HG02678 (cell line): ENCODE data around the gene IRS1.

ENCODE experiments used
- ATAC-seq: cut with Tn5 transposase; IDR thresholded peaks from one replicate; pipeline ENCODE4 v1.9.1; 2021; ENCODE audit warnings: mild to moderate bottlenecking, moderate library complexity; ENCODE audit not compliant: unreplicated experiment

The IRS1 gene

GRCh38 chr2:226728996-226729395 is 70.6 kb downstream of the IRS1 start:
- ATAC-seq: no peak

GRCh38 chr2:226727251-226727650 is 72.4 kb downstream of the IRS1 start:
- ATAC-seq: no peak

- ATAC-seq: no peak
These were observed 73.1 kb downstream of the IRS1 start for GRCh38 chr2:226726546-226726945.

- no peak for ATAC-seq
These were observed 74.3 kb downstream of the IRS1 start for GRCh38 chr2:226725126-226725860.

GRCh38 chr2:226721541-226721940 is 78.1 kb downstream of the IRS1 start:
- no peak for ATAC-seq

GRCh38 chr2:226720948-226721347 is 78.7 kb downstream of the IRS1 start:
- ATAC-seq: no peak

GRCh38 chr2:226717719-226718118 is 81.9 kb downstream of the IRS1 start:
- ATAC-seq: no peak

- ATAC-seq: peak; percentile 46
These were observed 83.5 kb downstream of the IRS1 start for GRCh38 chr2:226716126-226716525.

GRCh38 chr2:226715347-226715990 is 84.2 kb downstream of the IRS1 start:
- no peak for ATAC-seq

- ATAC-seq: no peak
These were observed 86.7 kb downstream of the IRS1 start for GRCh38 chr2:226712941-226713340.

GRCh38 chr2:226711606-226712296 is 87.9 kb downstream of the IRS1 start:
- ATAC-seq: no peak

GRCh38 chr2:226707499-226707898 is 92.1 kb downstream of the IRS1 start:
- ATAC-seq: no peak

GRCh38 chr2:226705965-226706364 is 93.7 kb downstream of the IRS1 start:
- ATAC-seq: no peak

- ATAC-seq: no peak
These were observed 94.3 kb downstream of the IRS1 start for GRCh38 chr2:226705133-226705886.

- ATAC-seq: no peak
These were observed 96.1 kb downstream of the IRS1 start for GRCh38 chr2:226703514-226703913.

- no peak for ATAC-seq
These were observed 97.2 kb downstream of the IRS1 start for GRCh38 chr2:226702376-226702775.

GRCh38 chr2:226701052-226701451 is 98.6 kb downstream of the IRS1 start:
- peak; percentile 67 for ATAC-seq

GRCh38 chr2:226699321-226699720 is 100.3 kb downstream of the IRS1 start:
- ATAC-seq: no peak

GRCh38 chr2:226698671-226699070 is 100.9 kb downstream of the IRS1 start:
- no peak for ATAC-seq

GRCh38 chr2:226694586-226695284 is 104.9 kb downstream of the IRS1 start:
- no peak for ATAC-seq

GRCh38 chr2:226694149-226694548 is 105.5 kb downstream of the IRS1 start:
- no peak for ATAC-seq
